Heart right ventricle (tissue), 16 donors: ENCODE data around the gene LORICRIN. TPM values are rescaled to one million over a fixed set of nuclear protein-coding genes. Genes with fewer than 3 reads are reported as not detected.

Experiments
- ATAC-seq, 8 donors: fragments of 200-7000 bp; cut with Tn5 transposase; one replicate each; pipeline ENCODE4 v1.9.1; 2020; ENCODE audit warnings: mild to moderate bottlenecking in 8 of 8, moderate library complexity in 8 of 8, moderate number of reproducible peaks in 1 of 8
- DNase-seq, 2 donors: peaks; one replicate each; pipeline ENCODE4 v3.0.0-alpha.2; 2020
- H3K27ac ChIP-seq, 10 donors: fragments of 200-600 bp; sonication (generic) in 2 of 10; one replicate each; pipeline versions ENCODE4 v1.5.0 to v1.8.0; 2020 to 2022; ENCODE audit warnings: mild to moderate bottlenecking in 3 of 10
- H3K27me3 ChIP-seq, 7 donors: fragments of 200-600 bp; one replicate each; pipeline ENCODE4 v1.8.0; 2021 to 2022; ENCODE audit warnings: mild to moderate bottlenecking in 2 of 7
- H3K36me3 ChIP-seq, 9 donors: fragments of 200-600 bp; sonication (generic) in 1 of 9; one replicate each; pipeline versions ENCODE4 v1.5.0 to v1.8.0; 2020 to 2022; ENCODE audit warnings: mild to moderate bottlenecking in 2 of 9
- H3K4me1 ChIP-seq, 9 donors: fragments of 200-600 bp; sonication (generic) in 1 of 9; one replicate each; pipeline versions ENCODE4 v1.5.0 to v1.8.0; 2020 to 2022; ENCODE audit warnings: mild to moderate bottlenecking in 4 of 9
- H3K4me3 ChIP-seq, 10 donors: fragments of 200-600 bp; sonication (generic) in 2 of 10; one replicate each; pipeline versions ENCODE4 v1.5.0 to v1.8.0; 2020 to 2022; ENCODE audit warnings: mild to moderate bottlenecking in 7 of 10, moderate library complexity in 2 of 10
- H3K9me3 ChIP-seq, 11 donors: fragments of 200-600 bp in 10 of 11; sonication (generic) in 2 of 11; one replicate each; pipeline versions ENCODE4 v1.5.0 to v1.8.0; 2013 to 2022; ENCODE audit warnings: mild to moderate bottlenecking in 2 of 11, control low read depth in 1 of 11, moderate library complexity in 1 of 11
- CTCF ChIP-seq, 9 donors: fragments of 200-600 bp; sonication (generic) in 2 of 9; IDR thresholded peaks; one replicate each; pipeline versions ENCODE4 v1.5.0 to v1.8.0; 2021 to 2022; ENCODE audit warnings: antibody characterized with exemption in 9 of 9, mild to moderate bottlenecking in 5 of 9, moderate library complexity in 1 of 9
- WGBS, 2 donors: extraction: QIAGEN DNeasy Blood & Tissue Kit; methylation state at CpG; one replicate each; pipeline ENCODE4 v1.1.7; 2013; ENCODE audit warnings: inconsistent platforms in 1 of 2; 5-methylcytosine and 5-hydroxymethylcytosine counted together
- intact Hi-C, 10 donors: fragments of 100-400 bp; cut with DNase I; formaldehyde crosslinking; loops; one replicate each; pipeline versions ENCODE4 v1.11.1 to v1.14.2; 2022
- long read RNA-seq, 3 donors: library from polyadenylated mRNA; unstranded; transcript quantifications; one replicate each; pipeline ENCODE4 v2.0.0, GENCODE V29; 2020 to 2021
- polyA plus RNA-seq, 2 donors: library from polyadenylated mRNA; stranded (reverse); fragments of 200-250 nt; gene quantifications; one replicate each; pipeline ENCODE4 v1.2.3, GENCODE V29; 2013
- total RNA-seq, 10 donors: library from RNA; stranded (reverse); fragmentation: NEBNext Ultra II Directional in 3 of 10; extraction: Animal tissue kit (Norgen Biotek cat#: 25700) in 3 of 10; gene quantifications; one replicate each; pipeline versions ENCODE4 v1.2.1 to v1.2.4, GENCODE V29; 2021 to 2023
- donor health status: Arrhythmogenic right ventricular cardiomyopathy.
- donor health status: ischemic (EF 13 %, LVEDD 7.1; RV severe dilation, severe dysfunction).
- donor health status: healthy with polysubstance abuse.
- donor health status: DM: no; HTN: yes; CAD: no.
- donor health status: DM: no; HTN: no; CAD: no.
- donor health status: ischemic (EF 25% LVEDD 6.9; RV normal size, moderate dysfunction).
- donor health status: ischemic (EF 25% LVEDD 5.7; RV mildly dilated, moderate dysfunction).
- donor health status: healthy.
- donor health status: DM: yes; HTN: yes; CAD: no.
- donor health status: Ischemic cardiomyopathy.
- donor health status: ischemic (EF 35%, LVEDD 5.7; RV mildly dilated, moderate dysfunction).
- donor health status: nonischemic (EF 11% LVEDD 7.7; RV severe dilation, severe dysfunction).
- donor health status: DM: yes; HTN: yes; CAD: no.
- donor health status: PGD.
- donor health status: ischemic (EF 29% LVEDD 5.4; RV normal size, mild dysfunction).
- donor health status: nonischemic (EF 23%, LVEDD 6.1; RV moderate dilation, normal function).

Gene LORICRIN
- total RNA-seq (not detected), polyA plus RNA-seq (not detected)
- long read RNA-seq, donor 1: 0 reads
- long read RNA-seq, donor 2: 0 reads
- long read RNA-seq, donor 3: 0 reads

GRCh38 chr1:153259387-153259786, at the start of gene LORICRIN:
TSS of gene LORICRIN (plus strand) at chr1:153259687. CDS start at chr1:153260950, 1,263 bp downstream.
- Histone ChIP-seq H3K27ac (no peak within 1 kb of the TSS), H3K27me3 (peaks cover 2 to 56% (median 50%) of the 10 kb centered on the region in 7 donors), H3K4me1 (peaks cover 3 to 21% (median 9%) of the 10 kb centered on the region in 9 donors), H3K9me3 (no peaks in the 10 kb centered on the region), H3K36me3 (no peaks in the 10 kb centered on the region), H3K4me3 (no peak within 1 kb of the TSS)
- intact Hi-C loops: no loop called here
- WGBS, 2 donors: 87 to 88% methylated on average over 3 of the region's 3 CpGs
- DNase-seq (no peak), ATAC-seq (no peak)
- TF ChIP-seq CTCF (IDR thresholded peaks at IDR 0.05): no peak

- intact Hi-C loops: no loop called here
- TF ChIP-seq CTCF (IDR thresholded peaks at IDR 0.05): no peak
- Histone ChIP-seq H3K27me3 (peaks cover 0 to 36% (median 17%) of the 10 kb centered on the region in 7 donors), H3K4me1 (no peaks in the 10 kb centered on the region), H3K4me3 (no peak overlapping the region), H3K9me3 (no peaks in the 10 kb centered on the region), H3K36me3 (no peaks in the 10 kb centered on the region), H3K27ac (no peak overlapping the region)
- 40 to 48% methylated on average over 7 of the region's 7 CpGs for WGBS, 2 donors
- no peak for DNase-seq
- no peak for ATAC-seq
These were observed 49.3 kb upstream of the LORICRIN start for GRCh38 chr1:153210206-153210605.

- no peaks in the 10 kb centered on the region for H3K4me1 ChIP-seq
- no peak for TF ChIP-seq CTCF (IDR thresholded peaks at IDR 0.05)
- peaks cover 0 to 30% (median 19%) of the 10 kb centered on the region in 7 donors for H3K27me3 ChIP-seq
- no peak for ATAC-seq
- no peak overlapping the region for H3K27ac ChIP-seq
- intact Hi-C loops: no loop called here
- 48 to 51% methylated on average over 5 of the region's 5 CpGs for WGBS, 2 donors
- DNase-seq: no peak
- no peak overlapping the region for H3K4me3 ChIP-seq
- H3K9me3 ChIP-seq: no peaks in the 10 kb centered on the region
- no peaks in the 10 kb centered on the region for H3K36me3 ChIP-seq
These were observed 47.3 kb upstream of the LORICRIN start for GRCh38 chr1:153212201-153212600.

- WGBS, 2 donors: 94 to 99% methylated on average over 4 of the region's 4 CpGs
- DNase-seq: no peak
These were observed 46.0 kb upstream of the LORICRIN start for GRCh38 chr1:153213519-153213918.

More at GRCh38 chr1:153213519-153213918, 46.0 kb upstream of the LORICRIN start:
- Histone ChIP-seq H3K9me3 (no peaks in the 10 kb centered on the region), H3K4me1 (no peaks in the 10 kb centered on the region), H3K4me3 (no peak overlapping the region), H3K36me3 (no peaks in the 10 kb centered on the region), H3K27ac (no peak overlapping the region), H3K27me3 (peaks cover 0 to 30% (median 19%) of the 10 kb centered on the region in 7 donors)
- intact Hi-C loops: no loop called here
- no peak for ATAC-seq
- TF ChIP-seq CTCF (IDR thresholded peaks at IDR 0.05): no peak
